ENCODE measurements around the gene ZNF282.

ZNF282 gene

GRCh38 chr7:149150981-149151380, 44.4 kb upstream of the ZNF282 start:
- H3K4me3 ChIP-seq (ENCODE audit: low read depth, low read length), result no peak overlapping the region
- H3K23ac ChIP-seq (ENCODE audit: low read length), result no peak overlapping the region
- no peak overlapping the region for H2AK5ac ChIP-seq (ENCODE audit: low read length)
- no CpG with 5 or more reads among the region's 4 CpGs for WGBS (ENCODE audit: extremely low coverage, insufficient coverage, insufficient read length)
- peaks cover 6 to 10% of the 10 kb centered on the region in 2 experiments for H3K36me3 ChIP-seq (ENCODE audit: control insufficient read depth in 1 of 2, insufficient read depth in 2 of 2, low read length in 2 of 2)
- no peaks in the 10 kb centered on the region for H3K27me3 ChIP-seq (ENCODE audit: insufficient read depth, low read length)
- H2BK5ac ChIP-seq (ENCODE audit: low read depth, low read length, poor library complexity), result no peak overlapping the region
- no peak overlapping the region for H3K27ac ChIP-seq (ENCODE audit: low read depth, low read length)
- H3K4me2 ChIP-seq (ENCODE audit: low read length), result no peak overlapping the region
- peaks cover 10 to 11% of the 10 kb centered on the region in 2 experiments for H3K4me1 ChIP-seq (ENCODE audit: control insufficient read depth in 1 of 2, insufficient read depth in 2 of 2, low read length in 2 of 2)
- H3K9me3 ChIP-seq (ENCODE audit: insufficient read depth, low read depth, low read length), result peaks cover 6% of the 10 kb centered on the region
- no peak overlapping the region for H4K8ac ChIP-seq (ENCODE audit: low read depth, low read length)
- H2BK120ac ChIP-seq (ENCODE audit: insufficient read depth, low read length, poor library complexity), result no peak overlapping the region
- no peak overlapping the region for H2BK12ac ChIP-seq (ENCODE audit: low read length)
- H2AFZ ChIP-seq (ENCODE audit: insufficient read depth, low read length, poor library complexity), result no peak overlapping the region
- H3K18ac ChIP-seq (ENCODE audit: low read length), result no peak overlapping the region
- no peak overlapping the region for H4K91ac ChIP-seq (ENCODE audit: low read depth, low read length)
- H4K12ac ChIP-seq (ENCODE audit: low read depth, low read length), result no peak overlapping the region
- DNase-seq, result peak; percentile 72 to 82
- H3K79me1 ChIP-seq (ENCODE audit: low read length), result peaks cover 21% of the 10 kb centered on the region
- H3K9ac ChIP-seq (ENCODE audit: low read length), result no peak overlapping the region
- no peak overlapping the region for H3K4ac ChIP-seq (ENCODE audit: low read depth, low read length)
- H3K79me2 ChIP-seq (ENCODE audit: control insufficient read depth, insufficient read depth, low read length, poor library complexity), result peaks cover 16% of the 10 kb centered on the region
- no peak overlapping the region for H3K14ac ChIP-seq (ENCODE audit: low read length)

GRCh38 chr7:149153346-149153745, 42.0 kb upstream of the ZNF282 start:
- H2BK12ac ChIP-seq (ENCODE audit: low read length), result no peak overlapping the region
- H2AK5ac ChIP-seq (ENCODE audit: low read length), result no peak overlapping the region
- DNase-seq, result no peak
- H3K79me2 ChIP-seq (ENCODE audit: control insufficient read depth, insufficient read depth, low read length, poor library complexity), result peaks cover 1% of the 10 kb centered on the region
- H4K91ac ChIP-seq (ENCODE audit: low read depth, low read length), result no peak overlapping the region
- H3K79me1 ChIP-seq (ENCODE audit: low read length), result peaks cover under 1% of the 10 kb centered on the region
- WGBS (ENCODE audit: extremely low coverage, insufficient coverage, insufficient read length), result no CpG with 5 or more reads among the region's 2 CpGs
- H3K27ac ChIP-seq (ENCODE audit: low read depth, low read length), result no peak overlapping the region
- H2AFZ ChIP-seq (ENCODE audit: insufficient read depth, low read length, poor library complexity), result no peak overlapping the region
- H3K27me3 ChIP-seq (ENCODE audit: insufficient read depth, low read length), result no peaks in the 10 kb centered on the region
- H4K12ac ChIP-seq (ENCODE audit: low read depth, low read length), result no peak overlapping the region
- H3K9ac ChIP-seq (ENCODE audit: low read length), result no peak overlapping the region
- H3K4me3 ChIP-seq (ENCODE audit: low read depth, low read length), result no peak overlapping the region
- H3K4me1 ChIP-seq (ENCODE audit: control insufficient read depth in 1 of 2, insufficient read depth in 2 of 2, low read length in 2 of 2), result peaks cover 6 to 10% of the 10 kb centered on the region in 2 experiments
- no peak overlapping the region for H3K4ac ChIP-seq (ENCODE audit: low read depth, low read length)
- H3K18ac ChIP-seq (ENCODE audit: low read length), result no peak overlapping the region
- no peak overlapping the region for H3K4me2 ChIP-seq (ENCODE audit: low read length)
- no peak overlapping the region for H3K23ac ChIP-seq (ENCODE audit: low read length)
- H3K36me3 ChIP-seq (ENCODE audit: control insufficient read depth in 1 of 2, insufficient read depth in 2 of 2, low read length in 2 of 2), result peaks cover 12 to 20% of the 10 kb centered on the region in 2 experiments
- H3K14ac ChIP-seq (ENCODE audit: low read length), result no peak overlapping the region
- no peak overlapping the region for H4K8ac ChIP-seq (ENCODE audit: low read depth, low read length)
- no peaks in the 10 kb centered on the region for H3K9me3 ChIP-seq (ENCODE audit: insufficient read depth, low read depth, low read length)
- no peak overlapping the region for H2BK5ac ChIP-seq (ENCODE audit: low read depth, low read length, poor library complexity)
- no peak overlapping the region for H2BK120ac ChIP-seq (ENCODE audit: insufficient read depth, low read length, poor library complexity)

- H3K9me3 ChIP-seq (ENCODE audit: insufficient read depth, low read depth, low read length), result no peaks in the 10 kb centered on the region
- no peak overlapping the region for H3K4me3 ChIP-seq (ENCODE audit: low read depth, low read length)
- H3K79me2 ChIP-seq (ENCODE audit: control insufficient read depth, insufficient read depth, low read length, poor library complexity), result no peaks in the 10 kb centered on the region
- no peak overlapping the region for H3K4me2 ChIP-seq (ENCODE audit: low read length)
- no peak overlapping the region for H3K14ac ChIP-seq (ENCODE audit: low read length)
- no peak overlapping the region for H2BK120ac ChIP-seq (ENCODE audit: insufficient read depth, low read length, poor library complexity)
- WGBS (ENCODE audit: extremely low coverage, insufficient coverage, insufficient read length), result no CpG with 5 or more reads among the region's 11 CpGs
- no peak overlapping the region for H4K91ac ChIP-seq (ENCODE audit: low read depth, low read length)
- no peak overlapping the region for H3K23ac ChIP-seq (ENCODE audit: low read length)
- peaks cover 6 to 10% of the 10 kb centered on the region in 2 experiments for H3K4me1 ChIP-seq (ENCODE audit: control insufficient read depth in 1 of 2, insufficient read depth in 2 of 2, low read length in 2 of 2)
- DNase-seq, result peak; percentile 93 to 94
- H4K8ac ChIP-seq (ENCODE audit: low read depth, low read length), result no peak overlapping the region
- H3K4ac ChIP-seq (ENCODE audit: low read depth, low read length), result no peak overlapping the region
- H3K18ac ChIP-seq (ENCODE audit: low read length), result no peak overlapping the region
- no peak overlapping the region for H3K9ac ChIP-seq (ENCODE audit: low read length)
- no peak overlapping the region for H4K12ac ChIP-seq (ENCODE audit: low read depth, low read length)
- H3K79me1 ChIP-seq (ENCODE audit: low read length), result no peaks in the 10 kb centered on the region
- H3K27ac ChIP-seq (ENCODE audit: low read depth, low read length), result peak overlapping the region; percentile 5
- no peak overlapping the region for H2BK12ac ChIP-seq (ENCODE audit: low read length)
- H2AFZ ChIP-seq (ENCODE audit: insufficient read depth, low read length, poor library complexity), result no peak overlapping the region
- no peak overlapping the region for H2AK5ac ChIP-seq (ENCODE audit: low read length)
- no peaks in the 10 kb centered on the region for H3K27me3 ChIP-seq (ENCODE audit: insufficient read depth, low read length)
- no peak overlapping the region for H2BK5ac ChIP-seq (ENCODE audit: low read depth, low read length, poor library complexity)
- H3K36me3 ChIP-seq (ENCODE audit: control insufficient read depth in 1 of 2, insufficient read depth in 2 of 2, low read length in 2 of 2), result peaks cover 12 to 23% of the 10 kb centered on the region in 2 experiments
These were observed 41.3 kb upstream of the ZNF282 start for GRCh38 chr7:149154056-149154455.

- H2BK120ac ChIP-seq (ENCODE audit: insufficient read depth, low read length, poor library complexity), result no peak overlapping the region
- H3K4ac ChIP-seq (ENCODE audit: low read depth, low read length), result no peak overlapping the region
- no peaks in the 10 kb centered on the region for H3K9me3 ChIP-seq (ENCODE audit: insufficient read depth, low read depth, low read length)
- no peak overlapping the region for H4K12ac ChIP-seq (ENCODE audit: low read depth, low read length)
- WGBS (ENCODE audit: extremely low coverage, insufficient coverage, insufficient read length), result no CpG with 5 or more reads among the region's 6 CpGs
- no peak overlapping the region for H3K9ac ChIP-seq (ENCODE audit: low read length)
- H3K4me1 ChIP-seq (ENCODE audit: control insufficient read depth in 1 of 2, insufficient read depth in 2 of 2, low read length in 2 of 2), result peaks cover 8 to 11% of the 10 kb centered on the region in 2 experiments
- no peaks in the 10 kb centered on the region for H3K79me1 ChIP-seq (ENCODE audit: low read length)
- H3K27me3 ChIP-seq (ENCODE audit: insufficient read depth, low read length), result no peaks in the 10 kb centered on the region
- H3K14ac ChIP-seq (ENCODE audit: low read length), result no peak overlapping the region
- no peak overlapping the region for H2BK12ac ChIP-seq (ENCODE audit: low read length)
- no peak overlapping the region for H3K4me2 ChIP-seq (ENCODE audit: low read length)
- no peak for DNase-seq
- no peak overlapping the region for H3K18ac ChIP-seq (ENCODE audit: low read length)
- H3K27ac ChIP-seq (ENCODE audit: low read depth, low read length), result no peak overlapping the region
- H2BK5ac ChIP-seq (ENCODE audit: low read depth, low read length, poor library complexity), result no peak overlapping the region
- H4K8ac ChIP-seq (ENCODE audit: low read depth, low read length), result no peak overlapping the region
- no peak overlapping the region for H2AFZ ChIP-seq (ENCODE audit: insufficient read depth, low read length, poor library complexity)
- peaks cover 2% of the 10 kb centered on the region for H3K79me2 ChIP-seq (ENCODE audit: control insufficient read depth, insufficient read depth, low read length, poor library complexity)
- no peak overlapping the region for H4K91ac ChIP-seq (ENCODE audit: low read depth, low read length)
- peaks cover 19 to 28% of the 10 kb centered on the region in 2 experiments for H3K36me3 ChIP-seq (ENCODE audit: control insufficient read depth in 1 of 2, insufficient read depth in 2 of 2, low read length in 2 of 2)
- H2AK5ac ChIP-seq (ENCODE audit: low read length), result no peak overlapping the region
- H3K4me3 ChIP-seq (ENCODE audit: low read depth, low read length), result no peak overlapping the region
- H3K23ac ChIP-seq (ENCODE audit: low read length), result no peak overlapping the region
These were observed 38.4 kb upstream of the ZNF282 start for GRCh38 chr7:149156898-149157297.
